ENCODE data around the gene ZYG11B.
A peak's percentile ranks its signal among the peaks of the same experiment; 100 is the strongest.

Gene ZYG11B

DNA sequence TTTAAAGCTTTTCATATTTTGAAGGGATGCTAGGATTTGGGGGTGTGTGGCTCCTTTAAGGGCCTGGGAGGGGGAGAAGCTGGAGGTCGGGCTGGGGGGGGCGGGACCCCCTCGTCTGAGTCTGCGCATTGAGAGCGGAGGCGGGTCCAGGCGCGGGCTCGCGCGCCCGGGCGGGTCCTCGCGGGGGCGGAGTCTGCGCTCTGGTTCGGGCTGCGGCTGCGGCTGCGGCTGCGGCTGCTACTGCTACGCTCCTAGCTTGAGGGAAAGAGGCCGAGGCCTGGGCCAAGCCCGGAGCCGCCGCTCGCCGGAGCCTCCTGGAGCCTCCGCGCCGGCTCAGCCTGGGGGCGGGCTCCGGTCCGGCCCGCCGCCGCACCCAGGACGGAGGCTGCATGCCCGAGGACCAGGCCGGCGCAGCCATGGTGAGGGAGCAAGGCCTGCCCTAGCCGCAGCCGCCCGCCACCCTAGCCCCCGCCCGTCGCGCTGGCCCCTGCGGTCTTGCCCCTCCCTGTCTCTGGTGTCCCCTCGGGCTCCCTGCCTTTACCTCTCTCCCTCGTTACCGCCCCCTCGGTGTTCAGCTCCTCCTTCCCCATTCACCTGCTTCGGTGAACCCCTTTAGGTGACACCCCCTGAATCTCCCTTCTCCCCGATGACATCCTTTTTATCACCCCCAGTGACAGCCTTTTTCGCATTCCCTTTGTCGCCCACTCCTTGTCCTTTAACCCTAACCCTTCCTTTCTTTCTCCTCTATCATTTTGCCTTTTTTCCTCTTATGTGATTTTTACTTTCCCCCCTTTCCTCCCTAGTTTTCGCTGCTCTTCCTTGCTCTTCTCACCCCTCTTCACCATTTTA, at the start of gene ZYG11B:
Gene ZYG11B (plus strand): TSS at position 189 of the 849 bp plus-strand sequence. CDS start 201 bp downstream, at position 390.
- no peaks in the 10 kb centered on the region for H3K4me1 ChIP-seq (ENCODE audit: low read length)
- peak; percentile 92 for DNase-seq
- no peak for TF ChIP-seq EZH2 (optimal IDR thresholded peaks at IDR 0.05; ENCODE audit: low read depth, low read length)
- TF ChIP-seq EZH2phosphoT487 (IDR thresholded peaks at IDR 0.05; ENCODE audit: low read length) = no peak
- no peaks in the 10 kb centered on the region for H3K9me3 ChIP-seq (replicated peaks; ENCODE audit: insufficient read depth, low read length)
- peak within 1 kb of the TSS; percentile 95 for H3K4me2 ChIP-seq (ENCODE audit: low read depth, low read length)
- H3K9me2 ChIP-seq (replicated peaks; ENCODE audit: insufficient read depth, low read length) = no peaks in the 10 kb centered on the region
- H3K9ac ChIP-seq (ENCODE audit: low read length) = peak within 1 kb of the TSS; percentile 79
- no peaks in the 10 kb centered on the region for H3F3A ChIP-seq (ENCODE audit: insufficient read depth, low read length)
- H3K27me3 ChIP-seq (replicated peaks; ENCODE audit: insufficient read depth, low read length) = no peaks in the 10 kb centered on the region
- peak within 1 kb of the TSS; percentile 46; the same call in 1 of the 2 replicates for H3K27ac ChIP-seq (ENCODE audit: low read length)
- no peaks in the 10 kb centered on the region for H4K20me1 ChIP-seq (ENCODE audit: insufficient read depth, low read length)
- no peaks in the 10 kb centered on the region for H3K36me3 ChIP-seq (replicated peaks; ENCODE audit: insufficient read depth, low read length)
- peak within 1 kb of the TSS; percentile 99 for H3K4me3 ChIP-seq (ENCODE audit: low read length)
- peaks cover 32% of the 10 kb centered on the region for H3K79me2 ChIP-seq (ENCODE audit: low read length)
- H2AFZ ChIP-seq (ENCODE audit: low read length) = peak within 1 kb of the TSS; percentile 94

DNA sequence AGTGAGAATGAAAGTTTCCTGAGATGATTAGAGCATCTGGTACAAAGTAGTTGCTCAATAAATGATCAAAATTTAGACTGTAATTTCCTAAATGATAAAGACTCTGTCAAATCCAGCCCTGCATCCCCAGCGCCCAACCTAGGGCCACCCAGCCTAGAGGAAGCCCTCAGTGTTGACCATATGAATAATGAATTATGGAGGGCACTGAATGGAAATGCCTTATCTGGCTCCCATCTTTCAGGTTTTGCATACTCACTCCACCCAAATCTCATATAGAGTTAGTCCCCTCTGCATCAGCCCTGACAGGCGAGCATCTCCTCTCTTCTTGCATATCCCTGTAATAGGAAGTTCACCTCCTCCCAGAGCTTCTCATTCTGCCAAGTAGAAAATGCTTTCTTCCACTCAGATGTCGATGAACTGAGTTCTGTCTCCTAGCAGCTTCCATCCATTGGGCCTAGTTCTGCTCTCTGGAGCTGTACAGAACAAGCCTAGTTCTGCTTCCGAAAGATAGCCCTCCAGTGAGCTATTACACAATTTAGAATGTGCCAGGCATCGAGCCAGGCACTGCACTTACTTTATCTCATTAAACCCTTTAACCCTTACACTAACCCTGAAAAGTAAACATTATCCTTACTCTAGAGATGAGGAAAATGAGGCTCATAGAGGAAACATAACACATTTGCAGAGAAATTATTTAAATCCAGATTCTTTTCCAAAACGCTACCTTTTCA, 49.0 kb upstream of the ZYG11B start:
- Histone ChIP-seq H3K36me3 (replicated peaks; ENCODE audit: insufficient read depth, low read length) (no peaks in the 10 kb centered on the region), H3K4me1 (ENCODE audit: low read length) (no peaks in the 10 kb centered on the region), H3F3A (ENCODE audit: insufficient read depth, low read length) (no peaks in the 10 kb centered on the region), H4K20me1 (ENCODE audit: insufficient read depth, low read length) (no peaks in the 10 kb centered on the region), H3K27me3 (replicated peaks; ENCODE audit: insufficient read depth, low read length) (no peaks in the 10 kb centered on the region), H3K9me3 (replicated peaks; ENCODE audit: insufficient read depth, low read length) (no peaks in the 10 kb centered on the region), H3K27ac (ENCODE audit: low read length) (no peak overlapping the region), H3K4me2 (ENCODE audit: low read depth, low read length) (no peak overlapping the region), H3K79me2 (ENCODE audit: low read length) (no peaks in the 10 kb centered on the region), H3K9ac (ENCODE audit: low read length) (no peak overlapping the region), H2AFZ (ENCODE audit: low read length) (no peak overlapping the region), H3K9me2 (replicated peaks; ENCODE audit: insufficient read depth, low read length) (no peaks in the 10 kb centered on the region), H3K4me3 (ENCODE audit: low read length) (no peak overlapping the region)
- no peak for TF ChIP-seq CTCF (IDR thresholded peaks at IDR 0.05; ENCODE audit: low read length)
- no peak for TF ChIP-seq EZH2phosphoT487 (IDR thresholded peaks at IDR 0.05; ENCODE audit: low read length)
- no peak for TF ChIP-seq EZH2 (optimal IDR thresholded peaks at IDR 0.05; ENCODE audit: low read depth, low read length)
- no peak for DNase-seq

GRCh38 chr1:52679048-52679447, 47.2 kb upstream of the ZYG11B start:
- Histone ChIP-seq H2AFZ (ENCODE audit: low read length) (no peak overlapping the region), H3K36me3 (replicated peaks; ENCODE audit: insufficient read depth, low read length) (no peaks in the 10 kb centered on the region), H3K9ac (ENCODE audit: low read length) (no peak overlapping the region), H3K4me2 (ENCODE audit: low read depth, low read length) (no peak overlapping the region), H3K79me2 (ENCODE audit: low read length) (no peaks in the 10 kb centered on the region), H3K9me3 (replicated peaks; ENCODE audit: insufficient read depth, low read length) (no peaks in the 10 kb centered on the region), H3K4me3 (ENCODE audit: low read length) (no peak overlapping the region), H3K27me3 (replicated peaks; ENCODE audit: insufficient read depth, low read length) (no peaks in the 10 kb centered on the region), H3K4me1 (ENCODE audit: low read length) (no peaks in the 10 kb centered on the region), H4K20me1 (ENCODE audit: insufficient read depth, low read length) (no peaks in the 10 kb centered on the region), H3K9me2 (replicated peaks; ENCODE audit: insufficient read depth, low read length) (no peaks in the 10 kb centered on the region), H3F3A (ENCODE audit: insufficient read depth, low read length) (no peaks in the 10 kb centered on the region), H3K27ac (ENCODE audit: low read length) (no peak overlapping the region)
- no peak for DNase-seq
- no peak for TF ChIP-seq CTCF (IDR thresholded peaks at IDR 0.05; ENCODE audit: low read length)
- TF ChIP-seq EZH2 (optimal IDR thresholded peaks at IDR 0.05; ENCODE audit: low read depth, low read length) = no peak
- no peak for TF ChIP-seq EZH2phosphoT487 (IDR thresholded peaks at IDR 0.05; ENCODE audit: low read length)
